Hepatocyte (in vitro differentiated cells): ENCODE data around the gene PDK1.

Experiments
- EZH2 ChIP-seq: fragments of 200-600 bp; sonication (generic); IDR thresholded peaks from 2 replicates; pipeline ENCODE4 v1.6.1; 2016; ENCODE audit warnings: antibody characterized with exemption, mild to moderate bottlenecking, borderline replicate concordance
- EZH2phosphoT487 ChIP-seq: fragments of 200-600 bp; sonication (generic); IDR thresholded peaks from one replicate; pipeline ENCODE4 v1.6.1; 2018; ENCODE audit warnings: antibody characterized with exemption, mild to moderate bottlenecking, low read depth, moderate library complexity; ENCODE audit not compliant: unreplicated experiment, severe bottlenecking
- TF ChIP-seq, protein P1 (sequence below): fragments of 200-600 bp; sonication (generic); IDR thresholded peaks from 2 replicates; pipeline ENCODE4 v1.5.1; 2016; ENCODE audit warnings: antibody characterized with exemption, mild to moderate bottlenecking; ENCODE audit not compliant: poor library complexity

DNA sequence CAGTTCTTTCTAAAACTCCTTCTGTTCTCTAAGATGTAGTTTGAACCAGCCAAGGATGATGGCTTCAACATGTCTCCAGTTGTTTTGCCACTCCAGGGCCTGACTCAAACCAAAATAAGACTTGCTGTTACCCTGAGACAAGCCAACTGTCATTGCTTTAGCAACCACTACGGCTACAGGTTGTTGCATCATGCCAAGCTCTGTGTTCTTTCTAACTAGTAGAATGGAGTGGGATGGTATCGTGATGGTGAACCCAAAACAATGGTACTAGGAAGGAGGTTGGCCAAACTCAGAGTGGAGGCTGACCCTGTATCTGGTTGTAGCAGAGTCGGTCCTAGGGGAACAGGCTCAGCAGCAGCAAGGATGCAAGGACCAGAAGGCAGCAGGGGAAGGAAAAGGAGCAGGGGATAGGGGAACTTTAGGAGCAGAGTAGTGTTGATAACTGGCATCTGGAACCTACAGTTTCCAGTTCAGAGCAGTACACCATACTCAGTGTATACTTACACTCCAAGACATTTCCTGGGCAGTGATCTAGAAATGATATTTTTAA is 51.6 kb downstream of the PDK1 start:
- TF ChIP-seq, protein P1, sequence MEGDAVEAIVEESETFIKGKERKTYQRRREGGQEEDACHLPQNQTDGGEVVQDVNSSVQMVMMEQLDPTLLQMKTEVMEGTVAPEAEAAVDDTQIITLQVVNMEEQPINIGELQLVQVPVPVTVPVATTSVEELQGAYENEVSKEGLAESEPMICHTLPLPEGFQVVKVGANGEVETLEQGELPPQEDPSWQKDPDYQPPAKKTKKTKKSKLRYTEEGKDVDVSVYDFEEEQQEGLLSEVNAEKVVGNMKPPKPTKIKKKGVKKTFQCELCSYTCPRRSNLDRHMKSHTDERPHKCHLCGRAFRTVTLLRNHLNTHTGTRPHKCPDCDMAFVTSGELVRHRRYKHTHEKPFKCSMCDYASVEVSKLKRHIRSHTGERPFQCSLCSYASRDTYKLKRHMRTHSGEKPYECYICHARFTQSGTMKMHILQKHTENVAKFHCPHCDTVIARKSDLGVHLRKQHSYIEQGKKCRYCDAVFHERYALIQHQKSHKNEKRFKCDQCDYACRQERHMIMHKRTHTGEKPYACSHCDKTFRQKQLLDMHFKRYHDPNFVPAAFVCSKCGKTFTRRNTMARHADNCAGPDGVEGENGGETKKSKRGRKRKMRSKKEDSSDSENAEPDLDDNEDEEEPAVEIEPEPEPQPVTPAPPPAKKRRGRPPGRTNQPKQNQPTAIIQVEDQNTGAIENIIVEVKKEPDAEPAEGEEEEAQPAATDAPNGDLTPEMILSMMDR, result no peak
- TF ChIP-seq EZH2phosphoT487 (no peak), EZH2 (no peak)
